ENCODE data around the gene UMPS. TPM values are rescaled to one million over a fixed set of nuclear protein-coding genes. Genes with fewer than 3 reads are reported as not detected.
A peak's percentile ranks its signal among the peaks of the same experiment; 100 is the strongest.

The UMPS gene
- total and polyA plus RNA-seq, 2 experiments from 2014 or later, result 29.8 to 38.7 TPM

DNA sequence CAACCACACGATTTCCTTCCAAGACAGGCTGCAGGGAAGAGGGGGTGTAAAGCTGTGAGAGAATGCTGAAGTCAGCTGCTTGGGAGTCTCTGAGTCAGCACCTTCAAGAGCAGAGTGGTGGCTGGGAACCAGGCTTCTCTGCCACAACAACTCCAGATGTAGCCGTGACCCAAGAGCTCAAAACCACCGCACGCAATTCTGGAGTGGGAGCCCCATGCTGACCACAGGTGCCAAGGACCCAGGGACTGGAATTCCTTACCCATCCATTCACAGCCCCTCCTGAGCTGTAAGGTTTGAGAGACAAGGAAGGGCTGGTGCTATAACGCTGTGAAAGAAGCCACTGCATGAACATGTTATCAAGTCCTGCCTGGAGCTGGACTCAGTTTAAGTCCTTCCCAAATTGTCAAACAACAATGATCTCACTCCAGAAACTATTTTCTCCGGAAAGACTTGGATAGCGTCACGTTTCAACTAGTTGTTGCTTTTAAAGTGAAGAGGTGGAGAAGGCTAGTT lies 61.4 kb downstream of the UMPS start:
- H2AFZ ChIP-seq, result no peak overlapping the region
- H3K27me3 ChIP-seq (replicated peaks; ENCODE audit: insufficient read depth), result no peaks in the 10 kb centered on the region
- peak overlapping the region; percentile 84 for H3K9ac ChIP-seq
- H3K4me1 ChIP-seq (ENCODE audit: insufficient read depth), result peaks cover 50% of the 10 kb centered on the region
- TF ChIP-seq EZH2phosphoT487 (IDR thresholded peaks at IDR 0.05; ENCODE audit: insufficient read depth, low read depth) (no peak), EZH2 (IDR thresholded peaks at IDR 0.05; ENCODE audit: insufficient read depth, poor library complexity, severe bottlenecking) (no peak)
- H3K79me2 ChIP-seq (ENCODE audit: insufficient read depth), result peaks cover 40% of the 10 kb centered on the region
- 0 to 3% methylated on average over 8 of the region's 8 CpGs for WGBS, 2 experiments (ENCODE audit: low coverage in 1 of 2, low lambda C conversion rate in 2 of 2, missing lambda C conversion rate in 2 of 2)
- peaks cover 50% of the 10 kb centered on the region for H3F3A ChIP-seq (ENCODE audit: insufficient read depth)
- H3K36me3 ChIP-seq (ENCODE audit: low read depth), result peaks cover 5% of the 10 kb centered on the region; the same call in 1 of the 2 replicates
- H4K20me1 ChIP-seq (ENCODE audit: insufficient read depth), result no peaks in the 10 kb centered on the region
- H3K9me3 ChIP-seq (ENCODE audit: low read depth), result no peaks in the 10 kb centered on the region
- H3K9me2 ChIP-seq (ENCODE audit: insufficient read depth), result no peaks in the 10 kb centered on the region
- in situ Hi-C loops (cut with MboI), result loop anchor here (10.0 kb wide), 1 partner anchor 93 kb away; the partner anchor contains the start of gene ITGB5
- H3K27ac ChIP-seq, result peak overlapping the region; percentile 98
- H3K4me2 ChIP-seq (ENCODE audit: unreplicated experiment), result peak overlapping the region; percentile 70
- DNase-seq, result peak; percentile 99
- peak overlapping the region; percentile 36 for H3K4me3 ChIP-seq

- Histone ChIP-seq H3K27me3 (replicated peaks; ENCODE audit: insufficient read depth) (no peaks in the 10 kb centered on the region), H3K4me3 (peak overlapping the region; percentile 36), H3K27ac (peak overlapping the region; percentile 98), H3K4me1 (ENCODE audit: insufficient read depth) (peaks cover 42% of the 10 kb centered on the region), H3K9me2 (ENCODE audit: insufficient read depth) (no peaks in the 10 kb centered on the region), H3F3A (ENCODE audit: insufficient read depth) (peaks cover 42% of the 10 kb centered on the region), H4K20me1 (ENCODE audit: insufficient read depth) (no peaks in the 10 kb centered on the region), H2AFZ (no peak overlapping the region), H3K4me2 (ENCODE audit: unreplicated experiment) (peak overlapping the region; percentile 70), H3K79me2 (ENCODE audit: insufficient read depth) (peaks cover 33% of the 10 kb centered on the region), H3K9ac (peak overlapping the region; percentile 84), H3K36me3 (ENCODE audit: low read depth) (peaks cover 8% of the 10 kb centered on the region; the same call in 1 of the 2 replicates), H3K9me3 (ENCODE audit: low read depth) (no peaks in the 10 kb centered on the region)
- WGBS, 2 experiments (ENCODE audit: low coverage in 1 of 2, low lambda C conversion rate in 2 of 2, missing lambda C conversion rate in 2 of 2), result 58% methylated on average over 7 of the region's 7 CpGs
- DNase-seq, result peak; percentile 35
- in situ Hi-C loops (cut with MboI), result loop anchor here (10.0 kb wide), 1 partner anchor 92 kb away; the partner anchor contains the start of gene ITGB5
- TF ChIP-seq EZH2 (IDR thresholded peaks at IDR 0.05; ENCODE audit: insufficient read depth, poor library complexity, severe bottlenecking) (no peak), EZH2phosphoT487 (IDR thresholded peaks at IDR 0.05; ENCODE audit: insufficient read depth, low read depth) (no peak)
These were observed 62.2 kb downstream of the UMPS start for GRCh38 chr3:124792341-124793040.

GRCh38 chr3:124793054-124793739 lies 62.9 kb downstream of the UMPS start:
- Histone ChIP-seq H3F3A (ENCODE audit: insufficient read depth) (peaks cover 41% of the 10 kb centered on the region), H3K36me3 (ENCODE audit: low read depth) (peaks cover 12% of the 10 kb centered on the region; the same call in 1 of the 2 replicates), H3K9ac (peak overlapping the region; percentile 84), H3K9me3 (ENCODE audit: low read depth) (no peaks in the 10 kb centered on the region), H3K4me3 (no peak overlapping the region), H4K20me1 (ENCODE audit: insufficient read depth) (no peaks in the 10 kb centered on the region), H3K79me2 (ENCODE audit: insufficient read depth) (peaks cover 26% of the 10 kb centered on the region), H3K4me2 (ENCODE audit: unreplicated experiment) (peak overlapping the region; percentile 70), H3K27me3 (replicated peaks; ENCODE audit: insufficient read depth) (no peaks in the 10 kb centered on the region), H3K4me1 (ENCODE audit: insufficient read depth) (peaks cover 40% of the 10 kb centered on the region), H3K27ac (peak overlapping the region; percentile 98), H3K9me2 (ENCODE audit: insufficient read depth) (no peaks in the 10 kb centered on the region), H2AFZ (no peak overlapping the region)
- no peak for TF ChIP-seq EZH2phosphoT487 (IDR thresholded peaks at IDR 0.05; ENCODE audit: insufficient read depth, low read depth)
- TF ChIP-seq EZH2 (IDR thresholded peaks at IDR 0.05; ENCODE audit: insufficient read depth, poor library complexity, severe bottlenecking), result no peak
- 76 to 81% methylated on average over 6 of the region's 6 CpGs for WGBS, 2 experiments (ENCODE audit: low coverage in 1 of 2, low lambda C conversion rate in 2 of 2, missing lambda C conversion rate in 2 of 2)
- in situ Hi-C loops (cut with MboI), result loop anchor here (10.0 kb wide), 1 partner anchor 92 kb away; the partner anchor contains the start of gene ITGB5
- peak; percentile 56 for DNase-seq

- H4K20me1 ChIP-seq (ENCODE audit: insufficient read depth), result no peaks in the 10 kb centered on the region
- in situ Hi-C loops (cut with MboI), result loop anchor here (10.0 kb wide), 1 partner anchor 88 kb away; the partner anchor contains the start of gene ITGB5
- 0 out of 2 replicates have a peak, but pooled peaks cover 9% of the 10 kb centered on the region for H3K79me2 ChIP-seq (ENCODE audit: insufficient read depth)
- H3K4me1 ChIP-seq (ENCODE audit: insufficient read depth), result peaks cover 28% of the 10 kb centered on the region
- DNase-seq, result no peak
- H3K27me3 ChIP-seq (replicated peaks; ENCODE audit: insufficient read depth), result no peaks in the 10 kb centered on the region
- no peak overlapping the region for H3K27ac ChIP-seq
- H3K4me3 ChIP-seq, result no peak overlapping the region
- TF ChIP-seq EZH2phosphoT487 (IDR thresholded peaks at IDR 0.05; ENCODE audit: insufficient read depth, low read depth) (no peak), EZH2 (IDR thresholded peaks at IDR 0.05; ENCODE audit: insufficient read depth, poor library complexity, severe bottlenecking) (no peak)
- no peak overlapping the region for H2AFZ ChIP-seq
- H3K9me2 ChIP-seq (ENCODE audit: insufficient read depth), result no peaks in the 10 kb centered on the region
- H3K36me3 ChIP-seq (ENCODE audit: low read depth), result peaks cover 12% of the 10 kb centered on the region; the same call in 1 of the 2 replicates
- no peaks in the 10 kb centered on the region for H3K9me3 ChIP-seq (ENCODE audit: low read depth)
- H3K4me2 ChIP-seq (ENCODE audit: unreplicated experiment), result no peak overlapping the region
- 96% methylated on average over 19 of the region's 19 CpGs for WGBS, 2 experiments (ENCODE audit: low coverage in 1 of 2, low lambda C conversion rate in 2 of 2, missing lambda C conversion rate in 2 of 2)
- no peak overlapping the region for H3K9ac ChIP-seq
- peaks cover 29% of the 10 kb centered on the region for H3F3A ChIP-seq (ENCODE audit: insufficient read depth)
These were observed 66.2 kb downstream of the UMPS start for GRCh38 chr3:124796477-124796876.

All from GM23248 (cell line).